ENCODE results near the gene GPRASP3.
A peak's percentile ranks its signal among the peaks of the same experiment; 100 is the strongest.
"Not testable (repeated sequence)": the region's sequence is repeated elsewhere in the genome, so short reads cannot be mapped to it uniquely, and the experiment has no call there.

GPRASP3 gene

DNA sequence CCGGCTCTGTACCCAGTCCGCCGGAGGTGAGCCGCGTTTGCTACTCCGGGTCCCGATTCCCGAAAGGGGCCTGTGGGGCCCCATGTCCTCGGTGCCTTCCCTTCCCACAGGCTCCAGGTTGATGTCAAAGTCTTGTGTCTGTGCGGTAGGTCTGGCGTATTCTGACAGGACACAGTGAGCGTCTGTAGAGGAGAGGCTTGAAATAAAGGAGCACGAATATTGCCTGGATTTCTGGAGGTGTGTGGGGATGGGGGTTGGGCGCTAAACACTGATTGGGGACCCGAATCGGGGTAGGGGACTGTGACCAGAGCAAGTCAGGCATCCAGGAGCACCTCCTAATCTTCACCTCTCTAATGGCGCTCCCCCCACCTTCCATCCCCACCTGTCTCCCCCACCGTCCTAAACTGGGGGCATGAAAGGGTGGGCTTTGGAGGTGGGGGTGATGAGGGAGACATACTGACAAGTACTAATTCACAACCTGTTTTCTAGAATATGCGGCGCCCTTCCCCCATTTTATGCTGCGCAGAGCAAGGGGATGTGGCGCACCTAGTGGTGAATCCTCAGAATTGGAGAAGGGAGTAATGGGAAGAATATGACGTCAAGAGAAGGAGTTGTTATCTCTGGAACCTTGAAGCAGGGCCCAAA is 7.4 kb upstream of the GPRASP3 start:
- no peaks in the 10 kb centered on the region for H3K36me3 ChIP-seq (ENCODE audit: low read depth)
- H3K4me3 ChIP-seq (ENCODE audit: severe bottlenecking): peak overlapping the region; percentile 50
- peak; percentile 51 for TF ChIP-seq CTCF (IDR thresholded peaks at IDR 0.05; ENCODE audit: poor library complexity, severe bottlenecking)
- H3K27me3 ChIP-seq (ENCODE audit: insufficient read depth, poor library complexity, severe bottlenecking): no peaks in the 10 kb centered on the region
- ATAC-seq (ENCODE audit: low read depth) (peak; percentile 58), DNase-seq (ENCODE audit: low spot score) (no peak)
- H3K4me1 ChIP-seq (ENCODE audit: insufficient read depth, poor library complexity, severe bottlenecking): no peaks in the 10 kb centered on the region
- no peak overlapping the region for H3K27ac ChIP-seq (ENCODE audit: poor library complexity, severe bottlenecking)
- H3K9me3 ChIP-seq (ENCODE audit: severe bottlenecking): no peaks in the 10 kb centered on the region

DNA sequence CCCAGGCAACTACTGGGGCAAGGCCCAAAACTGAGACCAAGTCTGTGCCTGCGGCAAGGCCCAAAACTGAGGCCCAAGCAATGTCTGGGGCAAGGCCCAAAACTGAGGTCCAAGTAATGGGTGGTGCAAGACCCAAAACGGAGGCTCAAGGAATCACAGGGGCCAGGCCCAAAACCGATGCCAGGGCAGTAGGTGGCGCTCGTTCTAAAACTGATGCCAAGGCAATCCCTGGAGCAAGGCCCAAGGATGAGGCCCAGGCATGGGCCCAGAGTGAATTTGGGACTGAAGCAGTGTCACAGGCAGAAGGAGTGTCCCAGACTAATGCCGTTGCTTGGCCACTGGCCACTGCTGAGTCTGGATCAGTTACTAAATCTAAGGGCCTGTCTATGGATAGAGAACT is 5.5 kb upstream of the GPRASP3 start:
- Histone ChIP-seq H3K27ac (ENCODE audit: poor library complexity, severe bottlenecking) (no peak overlapping the region), H3K4me1 (ENCODE audit: insufficient read depth, poor library complexity, severe bottlenecking) (no peaks in the 10 kb centered on the region), H3K36me3 (ENCODE audit: low read depth) (no peaks in the 10 kb centered on the region), H3K9me3 (ENCODE audit: severe bottlenecking) (no peaks in the 10 kb centered on the region), H3K4me3 (ENCODE audit: severe bottlenecking) (no peak overlapping the region), H3K27me3 (ENCODE audit: insufficient read depth, poor library complexity, severe bottlenecking) (no peaks in the 10 kb centered on the region)
- no peak for DNase-seq (ENCODE audit: low spot score)
- ATAC-seq (ENCODE audit: low read depth): no peak
- TF ChIP-seq CTCF (IDR thresholded peaks at IDR 0.05; ENCODE audit: poor library complexity, severe bottlenecking): no peak

DNA sequence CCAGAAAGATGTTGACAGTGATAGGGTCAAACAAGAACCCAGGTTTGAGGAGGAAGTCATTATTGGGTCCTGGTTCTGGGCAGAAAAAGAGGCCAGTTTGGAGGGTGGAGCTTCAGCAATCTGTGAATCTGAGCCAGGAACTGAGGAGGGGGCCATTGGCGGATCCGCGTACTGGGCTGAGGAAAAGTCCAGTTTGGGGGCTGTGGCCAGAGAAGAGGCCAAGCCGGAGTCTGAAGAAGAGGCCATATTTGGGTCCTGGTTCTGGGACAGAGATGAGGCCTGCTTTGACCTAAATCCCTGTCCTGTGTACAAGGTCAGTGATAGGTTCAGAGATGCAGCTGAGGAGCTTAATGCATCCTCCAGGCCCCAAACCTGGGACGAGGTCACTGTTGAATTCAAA is 4.6 kb upstream of the GPRASP3 start:
- TF ChIP-seq CTCF (IDR thresholded peaks at IDR 0.05; ENCODE audit: poor library complexity, severe bottlenecking): no peak
- no peak for ATAC-seq (ENCODE audit: low read depth)
- H3K36me3 ChIP-seq (ENCODE audit: low read depth): no peaks in the 10 kb centered on the region

DNA sequence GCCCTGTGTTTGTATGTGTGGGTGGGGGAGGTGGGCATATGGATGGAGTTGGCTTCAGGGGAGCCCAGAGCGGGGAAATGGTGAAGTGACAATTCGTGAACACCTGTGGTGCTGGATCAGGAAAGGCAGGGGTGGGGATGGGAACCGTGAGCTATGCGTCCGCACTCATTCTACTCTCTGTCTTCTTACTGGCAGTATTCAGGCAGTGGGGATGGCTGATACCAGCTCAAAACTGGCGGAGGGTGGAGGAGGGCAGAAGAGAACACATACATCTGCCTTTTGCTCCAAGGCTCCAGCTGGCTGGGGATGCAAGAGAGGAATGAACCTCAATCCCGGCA is 595 bp downstream of the GPRASP3 start:
- H3K4me3 ChIP-seq (ENCODE audit: severe bottlenecking): peak overlapping the region; percentile 29
- not testable (repeated sequence) for H3K9me3 ChIP-seq (ENCODE audit: severe bottlenecking); DNase-seq (ENCODE audit: low spot score); H3K27ac ChIP-seq (ENCODE audit: poor library complexity, severe bottlenecking); H3K27me3 ChIP-seq (ENCODE audit: insufficient read depth, poor library complexity, severe bottlenecking); H3K4me1 ChIP-seq (ENCODE audit: insufficient read depth, poor library complexity, severe bottlenecking); H3K36me3 ChIP-seq (ENCODE audit: low read depth)
- 0 out of 3 replicates have a peak, but pooled peaks have one; percentile 23 for ATAC-seq (ENCODE audit: low read depth)

More for the DNA sequence above, 4.6 kb upstream of the GPRASP3 start:
- Histone ChIP-seq H3K9me3 (ENCODE audit: severe bottlenecking) (no peaks in the 10 kb centered on the region), H3K27me3 (ENCODE audit: insufficient read depth, poor library complexity, severe bottlenecking) (no peaks in the 10 kb centered on the region), H3K27ac (ENCODE audit: poor library complexity, severe bottlenecking) (no peak overlapping the region), H3K4me1 (ENCODE audit: insufficient read depth, poor library complexity, severe bottlenecking) (no peaks in the 10 kb centered on the region), H3K4me3 (ENCODE audit: severe bottlenecking) (no peak overlapping the region)
- no peak for DNase-seq (ENCODE audit: low spot score)

GRCh38 chrX:102723456-102723855 is 2.9 kb downstream of the GPRASP3 start:
- Histone ChIP-seq H3K27ac (ENCODE audit: poor library complexity, severe bottlenecking) (no peak overlapping the region), H3K9me3 (ENCODE audit: severe bottlenecking) (no peaks in the 10 kb centered on the region), H3K27me3 (ENCODE audit: insufficient read depth, poor library complexity, severe bottlenecking) (no peaks in the 10 kb centered on the region), H3K36me3 (ENCODE audit: low read depth) (no peaks in the 10 kb centered on the region), H3K4me1 (ENCODE audit: insufficient read depth, poor library complexity, severe bottlenecking) (no peaks in the 10 kb centered on the region), H3K4me3 (ENCODE audit: severe bottlenecking) (no peak overlapping the region)
- no peak for TF ChIP-seq CTCF (IDR thresholded peaks at IDR 0.05; ENCODE audit: poor library complexity, severe bottlenecking)
- ATAC-seq (ENCODE audit: low read depth) (peak; percentile 27; the same call in 2 of the 3 replicates), DNase-seq (ENCODE audit: low spot score) (no peak)
